Natural killer cell (primary cell): Measurements from ENCODE around the gene PTPRN2. TPM values are rescaled to one million over a fixed set of nuclear protein-coding genes. Genes with fewer than 3 reads are reported as not detected.

ENCODE experiments used
- ATAC-seq, 3 donors: fragments of 150-1000 bp in 2 of 3; fragments of 200-7000 bp in 1 of 3; cut with Tn5 transposase; 1 replicate in 1 of 3; 2 replicates in 2 of 3; pipeline ENCODE4 v1.10.0; 2021; ENCODE audit warnings: mild to moderate bottlenecking in 2 of 3, moderate library complexity in 2 of 3
- DNase-seq, 2 donors: peaks; one replicate each; pipeline versions ENCODE4 v3.0.0 to v3.0.0-alpha.2; 2013 to 2021; ENCODE audit warnings: mixed read lengths in 1 of 2
- H3K27ac ChIP-seq: one replicate; pipeline ENCODE4 v1.5.1; 2013; ENCODE audit warnings: mild to moderate bottlenecking, low read length
- H3K27me3 ChIP-seq: one replicate; pipeline ENCODE4 v1.6.1; 2013; ENCODE audit warnings: low read length; ENCODE audit not compliant: control insufficient read depth, insufficient read depth
- H3K36me3 ChIP-seq: one replicate; pipeline ENCODE4 v1.6.1; 2013; ENCODE audit warnings: low read length; ENCODE audit not compliant: control insufficient read depth, insufficient read depth
- H3K4me1 ChIP-seq: one replicate; pipeline ENCODE4 v1.6.1; 2013; ENCODE audit warnings: low read length; ENCODE audit not compliant: control insufficient read depth, insufficient read depth
- H3K4me3 ChIP-seq: one replicate; pipeline ENCODE4 v1.5.1; 2013; ENCODE audit warnings: low read length
- H3K9me3 ChIP-seq: one replicate; pipeline ENCODE4 v1.6.1; 2013; ENCODE audit warnings: low read length; ENCODE audit not compliant: control insufficient read depth, insufficient read depth
- H3K27ac Mint-ChIP-seq, 2 donors: one replicate each; pipeline ENCODE4 v1.8.0; 2022; ENCODE audit warnings: mild to moderate bottlenecking in 2 of 2, mixed read lengths in 2 of 2, moderate library complexity in 1 of 2
- H3K27me3 Mint-ChIP-seq, 2 donors: one replicate each; pipeline ENCODE4 v1.8.0; 2022; ENCODE audit warnings: low read depth in 2 of 2, mixed read lengths in 2 of 2
- H3K36me3 Mint-ChIP-seq: one replicate; pipeline ENCODE4 v1.8.0; 2022; ENCODE audit warnings: mixed read lengths
- H3K4me1 Mint-ChIP-seq, 2 donors: one replicate each; pipeline ENCODE4 v1.8.0; 2022; ENCODE audit warnings: mixed read lengths in 2 of 2
- H3K4me3 Mint-ChIP-seq: one replicate; pipeline ENCODE4 v1.8.0; 2022; ENCODE audit warnings: mild to moderate bottlenecking, moderate library complexity, mixed read lengths
- H3K9me3 Mint-ChIP-seq, 2 donors: one replicate each; pipeline ENCODE4 v1.8.0; 2022; ENCODE audit warnings: mixed read lengths in 2 of 2
- WGBS: methylation state at CpG from one replicate; pipeline ENCODE4 v1.1.7; 2013; ENCODE audit warnings: missing lambda C conversion rate; ENCODE audit not compliant: insufficient coverage; 5-methylcytosine and 5-hydroxymethylcytosine counted together
- intact Hi-C: fragments of 100-400 bp; cut with micrococcal nuclease; formaldehyde crosslinking; loops from one replicate; pipeline ENCODE4 v1.14.2; 2022
- total RNA-seq, 4 donors: library from RNA; stranded (reverse); fragments of 120-200 nt in 1 of 4; gene quantifications; one replicate each; pipeline versions ENCODE4 v1.2.3 to v1.2.4, GENCODE V29; 2013 to 2022
- TF ChIP-seq, protein P1 (sequence below): fragments of 200-600 bp; IDR thresholded peaks from one replicate; pipeline ENCODE4 v1.8.0; 2022; ENCODE audit warnings: antibody characterized with exemption

PTPRN2 gene
- total RNA-seq, 3 donors from 2014 or later (not counting 1 experiment from before 2014, with no cell fraction given), result 1.3 to 2.5 (median 1.9) TPM

DNA sequence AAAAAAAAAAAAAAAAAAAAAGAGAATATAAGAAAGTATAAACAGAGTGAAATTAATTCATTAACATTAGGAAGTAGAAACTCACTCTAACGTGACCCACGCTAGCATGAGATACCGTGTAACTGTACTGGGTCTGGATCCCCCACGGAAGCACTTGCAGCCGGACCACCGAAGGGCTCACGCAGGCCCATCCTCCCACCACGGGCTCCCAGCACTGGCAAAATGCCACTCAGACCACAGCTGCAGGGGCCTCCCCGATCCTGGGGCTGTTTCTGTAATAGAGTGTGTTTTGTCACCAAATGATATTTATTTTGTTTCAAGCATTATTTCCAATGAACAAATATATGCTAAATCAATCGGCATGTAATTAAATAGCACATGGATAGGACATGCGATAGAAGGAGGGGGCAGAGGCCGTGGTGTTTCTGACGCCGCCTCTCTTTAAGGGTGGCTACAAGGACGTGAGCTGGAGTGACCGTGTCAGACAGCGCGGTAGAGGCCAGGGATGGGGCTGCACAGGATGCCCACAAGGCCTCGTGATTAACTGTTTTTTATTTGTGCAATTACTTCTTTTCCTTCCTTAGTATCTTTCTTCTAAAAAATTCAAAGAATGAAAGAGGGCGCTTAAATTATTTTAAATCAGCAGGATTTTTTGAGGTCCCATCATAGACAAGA is 568.5 kb downstream of the PTPRN2 start:
- TF ChIP-seq, protein P1, sequence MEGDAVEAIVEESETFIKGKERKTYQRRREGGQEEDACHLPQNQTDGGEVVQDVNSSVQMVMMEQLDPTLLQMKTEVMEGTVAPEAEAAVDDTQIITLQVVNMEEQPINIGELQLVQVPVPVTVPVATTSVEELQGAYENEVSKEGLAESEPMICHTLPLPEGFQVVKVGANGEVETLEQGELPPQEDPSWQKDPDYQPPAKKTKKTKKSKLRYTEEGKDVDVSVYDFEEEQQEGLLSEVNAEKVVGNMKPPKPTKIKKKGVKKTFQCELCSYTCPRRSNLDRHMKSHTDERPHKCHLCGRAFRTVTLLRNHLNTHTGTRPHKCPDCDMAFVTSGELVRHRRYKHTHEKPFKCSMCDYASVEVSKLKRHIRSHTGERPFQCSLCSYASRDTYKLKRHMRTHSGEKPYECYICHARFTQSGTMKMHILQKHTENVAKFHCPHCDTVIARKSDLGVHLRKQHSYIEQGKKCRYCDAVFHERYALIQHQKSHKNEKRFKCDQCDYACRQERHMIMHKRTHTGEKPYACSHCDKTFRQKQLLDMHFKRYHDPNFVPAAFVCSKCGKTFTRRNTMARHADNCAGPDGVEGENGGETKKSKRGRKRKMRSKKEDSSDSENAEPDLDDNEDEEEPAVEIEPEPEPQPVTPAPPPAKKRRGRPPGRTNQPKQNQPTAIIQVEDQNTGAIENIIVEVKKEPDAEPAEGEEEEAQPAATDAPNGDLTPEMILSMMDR, result no peak
- no peak overlapping the region for H3K27ac Mint-ChIP-seq
- no peak overlapping the region for H3K4me3 ChIP-seq
- H3K9me3 ChIP-seq, result no peaks in the 10 kb centered on the region
- no peaks in the 10 kb centered on the region for H3K36me3 ChIP-seq
- no peaks in the 10 kb centered on the region for H3K36me3 Mint-ChIP-seq
- H3K4me3 Mint-ChIP-seq, result no peak overlapping the region
- intact Hi-C loops, result no loop called here
- no peak for DNase-seq
- no peak for ATAC-seq
- H3K9me3 Mint-ChIP-seq, result no peaks in the 10 kb centered on the region
- H3K27me3 ChIP-seq, result no peaks in the 10 kb centered on the region
- no peaks in the 10 kb centered on the region for H3K4me1 ChIP-seq
- 89% methylated on average over 19 of the region's 20 CpGs for WGBS
- H3K27me3 Mint-ChIP-seq, result no peaks in the 10 kb centered on the region
- H3K4me1 Mint-ChIP-seq, result no peaks in the 10 kb centered on the region
- no peak overlapping the region for H3K27ac ChIP-seq

DNA sequence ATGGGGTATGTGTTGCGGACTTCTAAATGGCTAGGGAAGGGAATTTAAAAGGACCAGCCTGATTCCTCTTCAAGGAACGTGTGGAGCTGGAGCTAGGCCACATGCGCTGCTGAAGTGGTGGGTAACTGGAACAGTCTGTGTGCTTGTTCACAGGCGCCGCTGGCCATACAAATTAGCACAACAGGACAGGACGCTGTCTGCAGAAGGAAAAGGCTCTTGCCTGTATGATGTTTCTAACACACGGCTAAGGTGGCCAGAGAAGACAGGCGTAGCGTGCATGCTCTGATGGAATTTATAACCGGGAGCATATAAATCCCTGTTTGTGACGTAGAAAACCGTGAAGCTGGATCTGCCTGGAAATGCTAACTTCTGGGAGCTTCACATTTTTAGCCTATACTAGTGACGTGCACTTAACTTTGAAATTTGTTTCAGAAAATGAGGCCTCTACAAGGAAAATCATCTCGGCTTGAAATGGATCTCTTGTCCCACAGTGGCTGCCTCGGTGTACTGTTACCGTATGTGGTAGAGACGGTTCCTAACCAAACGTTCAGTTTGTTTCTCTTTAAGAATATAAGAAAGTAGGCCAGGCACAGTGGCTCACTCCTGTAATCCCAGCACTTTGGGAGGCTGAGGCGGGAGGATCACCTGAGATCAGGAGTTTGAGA is 569.4 kb downstream of the PTPRN2 start:
- H3K27ac Mint-ChIP-seq, result no peak overlapping the region
- no peak for ATAC-seq
- no peaks in the 10 kb centered on the region for H3K27me3 ChIP-seq
- TF ChIP-seq, protein P1, result no peak
- no peak overlapping the region for H3K4me3 ChIP-seq
- intact Hi-C loops, result no loop called here
- no peak for DNase-seq
- H3K36me3 ChIP-seq, result no peaks in the 10 kb centered on the region
- no peak overlapping the region for H3K4me3 Mint-ChIP-seq
- H3K4me1 ChIP-seq, result no peaks in the 10 kb centered on the region
- H3K27me3 Mint-ChIP-seq, result no peaks in the 10 kb centered on the region
- H3K9me3 Mint-ChIP-seq, result no peaks in the 10 kb centered on the region
- H3K27ac ChIP-seq, result no peak overlapping the region
- H3K4me1 Mint-ChIP-seq, result no peaks in the 10 kb centered on the region
- no peaks in the 10 kb centered on the region for H3K36me3 Mint-ChIP-seq
- WGBS, result 91% methylated on average over 19 of the region's 19 CpGs
- H3K9me3 ChIP-seq, result no peaks in the 10 kb centered on the region

DNA sequence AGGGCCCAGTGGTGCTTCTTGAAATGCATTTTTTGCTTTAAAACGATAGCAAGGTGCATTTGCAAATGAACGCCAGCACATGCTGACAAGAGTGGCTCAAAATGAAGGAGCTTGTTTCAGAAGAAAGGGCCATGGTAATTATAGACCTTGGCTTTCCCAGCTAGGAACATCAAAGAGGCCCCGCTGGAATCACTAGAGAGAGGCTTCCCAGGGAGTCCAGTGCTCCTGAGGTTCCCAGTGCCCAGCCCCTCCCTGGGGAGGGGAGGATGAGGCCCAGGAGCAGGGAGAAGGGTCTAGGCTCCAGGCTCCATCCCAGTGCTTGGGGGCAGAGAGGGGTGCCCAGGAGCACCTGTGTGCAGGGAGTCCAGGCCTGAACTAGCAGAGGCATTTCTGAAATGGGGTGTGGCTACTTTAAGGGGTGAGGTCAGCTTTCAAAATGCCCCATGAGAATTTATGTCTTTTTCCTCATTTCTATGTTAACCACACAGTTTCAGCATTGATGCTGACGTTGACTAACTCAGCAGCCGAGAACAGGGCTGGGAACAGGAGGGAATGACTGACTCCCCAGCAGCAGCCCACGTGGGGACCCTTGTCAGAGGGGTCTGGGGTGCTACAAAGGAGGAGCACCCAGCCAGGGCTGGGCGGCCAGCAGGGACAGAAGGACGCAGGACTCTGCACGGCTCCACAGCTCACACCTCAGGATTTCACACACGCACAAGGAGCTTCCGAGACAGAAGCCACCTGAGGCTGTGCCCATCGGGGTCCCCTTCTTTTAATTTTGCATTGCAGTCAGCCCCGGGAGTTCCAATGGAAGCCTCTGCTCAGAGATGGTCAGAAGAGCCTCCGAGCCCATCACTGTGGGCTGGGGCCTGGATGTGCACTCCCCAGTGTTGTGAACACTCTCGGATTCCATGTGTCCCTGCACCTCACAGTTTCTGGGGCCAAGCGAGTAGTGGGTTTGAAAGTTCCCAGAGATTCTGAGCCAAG is 570.2 kb downstream of the PTPRN2 start:
- Histone ChIP-seq H3K4me3 (no peak overlapping the region), H3K36me3 (no peaks in the 10 kb centered on the region), H3K4me1 (no peaks in the 10 kb centered on the region), H3K9me3 (no peaks in the 10 kb centered on the region), H3K27me3 (no peaks in the 10 kb centered on the region), H3K27ac (no peak overlapping the region)
- Mint-ChIP-seq H3K27ac (no peak overlapping the region), H3K36me3 (no peaks in the 10 kb centered on the region), H3K27me3 (no peaks in the 10 kb centered on the region), H3K4me1 (no peaks in the 10 kb centered on the region), H3K9me3 (no peaks in the 10 kb centered on the region), H3K4me3 (no peak overlapping the region)
- intact Hi-C loops, result no loop called here
- DNase-seq (no peak), ATAC-seq (no peak)
- TF ChIP-seq, protein P1, result no peak
- 74% methylated on average over 16 of the region's 16 CpGs for WGBS
